ENCODE measurements around the gene PHLDA2.

The PHLDA2 gene

GRCh38 chr11:2881076-2881980, 47.9 kb downstream of the PHLDA2 start:
- DNase-seq (ENCODE audit: low spot score), result peak; percentile 28

GRCh38 chr11:2880646-2881045, 48.6 kb downstream of the PHLDA2 start:
- DNase-seq (ENCODE audit: low spot score), result no peak

GRCh38 chr11:2878782-2879181, 50.4 kb downstream of the PHLDA2 start:
- no peak for DNase-seq (ENCODE audit: low spot score)
